ENCODE results near the gene BAHCC1.
"Not testable (repeated sequence)": the region's sequence is repeated elsewhere in the genome, so short reads cannot be mapped to it uniquely, and the experiment has no call there.

DNA sequence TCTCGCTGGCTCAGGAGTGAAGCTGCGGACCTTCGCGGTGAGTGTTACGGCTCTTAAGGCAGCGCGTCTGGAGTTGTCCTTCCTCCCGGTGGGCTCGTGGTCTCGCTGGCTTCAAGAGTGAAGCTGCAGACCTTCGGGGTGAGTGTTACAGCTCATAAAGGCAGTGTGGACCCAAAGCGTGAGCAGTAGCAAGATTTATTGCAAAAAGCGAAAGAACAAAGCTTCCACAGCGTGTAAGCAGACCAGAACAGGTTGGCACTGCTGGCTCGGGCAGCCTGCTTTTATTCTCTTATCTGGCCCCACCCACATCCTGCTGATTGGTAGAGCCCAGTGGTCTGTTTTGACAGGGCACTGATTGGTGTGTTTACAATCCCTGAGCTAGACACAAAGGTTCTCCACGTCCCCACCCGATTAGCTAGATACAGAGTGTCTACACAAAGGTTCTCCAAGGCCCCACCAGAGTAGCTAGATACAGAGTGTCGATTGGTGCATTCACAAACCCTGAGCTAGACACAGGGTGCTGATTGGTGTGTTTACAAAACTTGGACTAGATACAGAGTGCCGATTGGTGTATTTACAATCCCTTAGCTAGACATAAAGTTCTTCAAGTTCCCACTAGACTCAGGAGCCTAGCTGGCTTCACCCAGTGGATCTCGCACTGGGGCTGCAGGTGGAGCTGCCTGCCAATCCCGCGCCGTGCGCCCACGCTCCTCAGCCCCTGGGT is 43.8 kb upstream of the BAHCC1 start:
- TF ChIP-seq, protein P1, sequence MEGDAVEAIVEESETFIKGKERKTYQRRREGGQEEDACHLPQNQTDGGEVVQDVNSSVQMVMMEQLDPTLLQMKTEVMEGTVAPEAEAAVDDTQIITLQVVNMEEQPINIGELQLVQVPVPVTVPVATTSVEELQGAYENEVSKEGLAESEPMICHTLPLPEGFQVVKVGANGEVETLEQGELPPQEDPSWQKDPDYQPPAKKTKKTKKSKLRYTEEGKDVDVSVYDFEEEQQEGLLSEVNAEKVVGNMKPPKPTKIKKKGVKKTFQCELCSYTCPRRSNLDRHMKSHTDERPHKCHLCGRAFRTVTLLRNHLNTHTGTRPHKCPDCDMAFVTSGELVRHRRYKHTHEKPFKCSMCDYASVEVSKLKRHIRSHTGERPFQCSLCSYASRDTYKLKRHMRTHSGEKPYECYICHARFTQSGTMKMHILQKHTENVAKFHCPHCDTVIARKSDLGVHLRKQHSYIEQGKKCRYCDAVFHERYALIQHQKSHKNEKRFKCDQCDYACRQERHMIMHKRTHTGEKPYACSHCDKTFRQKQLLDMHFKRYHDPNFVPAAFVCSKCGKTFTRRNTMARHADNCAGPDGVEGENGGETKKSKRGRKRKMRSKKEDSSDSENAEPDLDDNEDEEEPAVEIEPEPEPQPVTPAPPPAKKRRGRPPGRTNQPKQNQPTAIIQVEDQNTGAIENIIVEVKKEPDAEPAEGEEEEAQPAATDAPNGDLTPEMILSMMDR (conservative IDR thresholded peaks at IDR 0.05; ENCODE audit: low read depth, low read length), result not testable (repeated sequence)
- not testable (repeated sequence) for TF ChIP-seq POLR2A (IDR thresholded peaks at IDR 0.05; ENCODE audit: low read depth, low read length); SMC3 (IDR thresholded peaks at IDR 0.05; ENCODE audit: low read depth, low read length); NFE2L2 (IDR thresholded peaks at IDR 0.05; ENCODE audit: low read depth, low read length); FOS (IDR thresholded peaks at IDR 0.05; ENCODE audit: low read depth, low read length); CHD1 (IDR thresholded peaks at IDR 0.05; ENCODE audit: low read depth, low read length); RFX5 (IDR thresholded peaks at IDR 0.05; ENCODE audit: low read depth, low read length); MAZ (IDR thresholded peaks at IDR 0.05; ENCODE audit: borderline replicate concordance, low read depth, low read length); RAD21 (IDR thresholded peaks at IDR 0.05; ENCODE audit: low read length); MAFK (IDR thresholded peaks at IDR 0.05; ENCODE audit: low read depth, low read length)
- TF ChIP-seq, protein P2, sequence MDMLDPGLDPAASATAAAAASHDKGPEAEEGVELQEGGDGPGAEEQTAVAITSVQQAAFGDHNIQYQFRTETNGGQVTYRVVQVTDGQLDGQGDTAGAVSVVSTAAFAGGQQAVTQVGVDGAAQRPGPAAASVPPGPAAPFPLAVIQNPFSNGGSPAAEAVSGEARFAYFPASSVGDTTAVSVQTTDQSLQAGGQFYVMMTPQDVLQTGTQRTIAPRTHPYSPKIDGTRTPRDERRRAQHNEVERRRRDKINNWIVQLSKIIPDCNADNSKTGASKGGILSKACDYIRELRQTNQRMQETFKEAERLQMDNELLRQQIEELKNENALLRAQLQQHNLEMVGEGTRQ (IDR thresholded peaks at IDR 0.05; ENCODE audit: low read depth, low read length), result not testable (repeated sequence)
